Endodermal cell (in vitro differentiated cells): ENCODE measurements around the gene SIKE1. TPM values are rescaled to one million over a fixed set of nuclear protein-coding genes. Genes with fewer than 3 reads are reported as not detected.
"Not testable (repeated sequence)": the region's sequence is repeated elsewhere in the genome, so short reads cannot be mapped to it uniquely, and the experiment has no call there.

Source experiments
- DNase-seq: peaks from one replicate; pipeline ENCODE4 v3.0.0-alpha.2; 2017
- H3K27ac ChIP-seq: 2 replicates; pipeline ENCODE4 v1.5.1; 2013; ENCODE audit warnings: mild to moderate bottlenecking, low read depth, low read length, moderate library complexity
- H3K27me3 ChIP-seq: 2 replicates; pipeline ENCODE4 v1.6.1; 2013; ENCODE audit warnings: mild to moderate bottlenecking, low read length, moderate library complexity; ENCODE audit not compliant: insufficient read depth, control insufficient read depth, poor library complexity, severe bottlenecking
- H3K36me3 ChIP-seq: 2 replicates; pipeline ENCODE4 v1.7.0; 2013; ENCODE audit warnings: mild to moderate bottlenecking, low read length, moderate library complexity; ENCODE audit not compliant: control insufficient read depth, insufficient read depth
- H3K4me1 ChIP-seq: one replicate; pipeline ENCODE4 v1.7.0; 2013; ENCODE audit warnings: low read length; ENCODE audit not compliant: control insufficient read depth, insufficient read depth
- H3K4me3 ChIP-seq: 2 replicates; pipeline ENCODE4 v1.5.1; 2013; ENCODE audit warnings: mild to moderate bottlenecking, low read length, moderate library complexity
- H3K9ac ChIP-seq: 2 replicates; pipeline ENCODE4 v1.6.1; 2013; ENCODE audit warnings: mild to moderate bottlenecking, low read length, moderate library complexity; ENCODE audit not compliant: poor library complexity, severe bottlenecking; ENCODE audit errors: extremely low read depth
- H3K9me3 ChIP-seq: 2 replicates; pipeline ENCODE4 v1.6.1; 2013; ENCODE audit warnings: mild to moderate bottlenecking, low read length, moderate library complexity; ENCODE audit not compliant: control insufficient read depth
- H3K27ac Mint-ChIP-seq: 2 replicates; pipeline ENCODE4 v1.8.0; 2020; ENCODE audit warnings: mixed read lengths
- H3K27me3 Mint-ChIP-seq: 2 replicates; pipeline ENCODE4 v1.8.0; 2021; ENCODE audit warnings: mild to moderate bottlenecking, mixed read lengths; ENCODE audit not compliant: insufficient read depth
- H3K36me3 Mint-ChIP-seq: 2 replicates; pipeline ENCODE4 v1.8.0; 2020; ENCODE audit warnings: low read depth, mixed read lengths
- H3K4me1 Mint-ChIP-seq: 2 replicates; pipeline ENCODE4 v1.8.0; 2020; ENCODE audit warnings: mixed read lengths
- H3K4me3 Mint-ChIP-seq: 2 replicates; pipeline ENCODE4 v1.8.0; 2020; ENCODE audit warnings: mild to moderate bottlenecking, moderate library complexity, mixed read lengths
- H3K9me3 Mint-ChIP-seq: 2 replicates; pipeline ENCODE4 v1.8.0; 2020; ENCODE audit warnings: mild to moderate bottlenecking, mixed read lengths
- CTCF ChIP-seq: fragments of 200-600 bp; sonication (generic); conservative IDR thresholded peaks from 2 replicates; pipeline ENCODE4 v1.5.0; 2021; ENCODE audit warnings: antibody characterized with exemption, mild to moderate bottlenecking
- WGBS, 2 experiments: methylation state at CpG; one replicate each; pipeline versions ENCODE4 v1.1.5 to v1.1.7; 2013; ENCODE audit warnings: missing lambda C conversion rate in 2 of 2, mixed read lengths in 1 of 2; ENCODE audit not compliant: insufficient coverage in 1 of 2, insufficient read length in 1 of 2; 5-methylcytosine and 5-hydroxymethylcytosine counted together
- total RNA-seq, 2 donors: library from RNA; stranded (reverse); fragmentation: NEBNext Ultra II Directional in 1 of 2; extraction: Animal tissue kit (Norgen Biotek cat#: 25700) in 1 of 2; gene quantifications; 2 replicates in 1 of 2; 3 replicates in 1 of 2; pipeline ENCODE4 v1.2.1, GENCODE V29; 2021

Gene SIKE1
- total RNA-seq, 2 donors from 2014 or later: 69.0 to 72.2 TPM

- Histone ChIP-seq H3K4me3 (no peak overlapping the region), H3K9ac (no peak overlapping the region), H3K27ac (no peak overlapping the region), H3K9me3 (peaks cover 16% of the 10 kb centered on the region), H3K36me3 (no peaks in the 10 kb centered on the region), H3K27me3 (no peaks in the 10 kb centered on the region), H3K4me1 (no peaks in the 10 kb centered on the region)
- peaks cover 1% of the 10 kb centered on the region for H3K27me3 Mint-ChIP-seq
- H3K9me3 Mint-ChIP-seq: peaks cover 40% of the 10 kb centered on the region
- H3K4me3 Mint-ChIP-seq: no peak overlapping the region
- H3K36me3 Mint-ChIP-seq: no peaks in the 10 kb centered on the region
- DNase-seq: no peak
- H3K4me1 Mint-ChIP-seq: no peaks in the 10 kb centered on the region
- no peak for TF ChIP-seq CTCF
- no peak overlapping the region for H3K27ac Mint-ChIP-seq
Measured at GRCh38 chr1:114821978-114822377, 41.5 kb upstream of the SIKE1 start.

- Mint-ChIP-seq H3K27ac (no peak overlapping the region), H3K4me3 (no peak overlapping the region), H3K27me3 (peaks cover 1% of the 10 kb centered on the region), H3K4me1 (no peaks in the 10 kb centered on the region), H3K36me3 (no peaks in the 10 kb centered on the region), H3K9me3 (peaks cover 34% of the 10 kb centered on the region)
- Histone ChIP-seq H3K9ac (no peak overlapping the region), H3K27me3 (no peaks in the 10 kb centered on the region), H3K4me1 (no peaks in the 10 kb centered on the region), H3K9me3 (peaks cover 10% of the 10 kb centered on the region), H3K4me3 (no peak overlapping the region), H3K36me3 (no peaks in the 10 kb centered on the region), H3K27ac (no peak overlapping the region)
- 76 to 92% methylated on average over 2 of the region's 2 CpGs for WGBS, 2 experiments
- DNase-seq: no peak
- TF ChIP-seq CTCF: no peak
Measured at GRCh38 chr1:114820392-114820791, 39.9 kb upstream of the SIKE1 start.

- Histone ChIP-seq H3K9ac (no peak overlapping the region), H3K36me3 (no peaks in the 10 kb centered on the region), H3K4me1 (no peaks in the 10 kb centered on the region), H3K27me3 (no peaks in the 10 kb centered on the region), H3K4me3 (no peak overlapping the region), H3K9me3 (peaks cover 10% of the 10 kb centered on the region), H3K27ac (no peak overlapping the region)
- peaks cover 1% of the 10 kb centered on the region for H3K27me3 Mint-ChIP-seq
- H3K9me3 Mint-ChIP-seq: peaks cover 30% of the 10 kb centered on the region
- no peak overlapping the region for H3K27ac Mint-ChIP-seq
- H3K4me1 Mint-ChIP-seq: no peaks in the 10 kb centered on the region
- no peaks in the 10 kb centered on the region for H3K36me3 Mint-ChIP-seq
- no peak for DNase-seq
- TF ChIP-seq CTCF: no peak
- H3K4me3 Mint-ChIP-seq: no peak overlapping the region
- WGBS, 2 experiments: 93% methylated on average over 3 of the region's 3 CpGs; no CpG with 5 or more reads in 1 of the 2 experiments
Measured at GRCh38 chr1:114819869-114820268, 39.4 kb upstream of the SIKE1 start.

GRCh38 chr1:114804449-114804848, 24.0 kb upstream of the SIKE1 start:
- not testable (repeated sequence) for H3K27me3 Mint-ChIP-seq, H3K27me3 ChIP-seq

More at GRCh38 chr1:114804449-114804848, 24.0 kb upstream of the SIKE1 start:
- not testable (repeated sequence) for H3K4me3 ChIP-seq, H3K4me1 Mint-ChIP-seq, H3K27ac ChIP-seq, H3K4me1 ChIP-seq, H3K9ac ChIP-seq, H3K4me3 Mint-ChIP-seq, H3K9me3 ChIP-seq, DNase-seq, H3K36me3 ChIP-seq, H3K27ac Mint-ChIP-seq, H3K36me3 Mint-ChIP-seq
- WGBS, 2 experiments: 96% methylated on average over 27 of the region's 33 CpGs; no CpG with 5 or more reads in 1 of the 2 experiments
- peaks cover 14% of the 10 kb centered on the region for H3K9me3 Mint-ChIP-seq
